BE2C (cell line): Measurements from ENCODE around the gene PMM1.

Experiments
- DNase-seq: peaks from one replicate; pipeline ENCODE4 v3.0.0-alpha.2; 2020
- H3K27me3 ChIP-seq: fragments of 250-450 bp; sonication (Bioruptor Pico); 2 replicates; pipeline ENCODE4 v1.5.1; 2020; ENCODE audit warnings: mild to moderate bottlenecking
- H3K36me3 ChIP-seq: fragments of 250-450 bp; sonication (Bioruptor Pico); 2 replicates; pipeline ENCODE4 v1.5.1; 2020; ENCODE audit warnings: mild to moderate bottlenecking
- H3K4me1 ChIP-seq: fragments of 250-450 bp; sonication (Bioruptor Pico); 2 replicates; pipeline ENCODE4 v1.5.1; 2020
- H3K4me3 ChIP-seq: 2 replicates; pipeline ENCODE4 v1.5.1; 2011; ENCODE audit warnings: low read depth, low read length
- H3K9me3 ChIP-seq: fragments of 250-450 bp; sonication (Bioruptor Pico); 2 replicates; pipeline ENCODE4 v1.5.1; 2020
- CTCF ChIP-seq: IDR thresholded peaks from 2 replicates; pipeline ENCODE4 v1.5.1; 2012; ENCODE audit warnings: mild to moderate bottlenecking, low read depth, low read length

Gene PMM1

GRCh38 chr22:41612603-41613306 lies 23.1 kb upstream of the PMM1 start:
- no peak for DNase-seq
- Histone ChIP-seq H3K36me3 (peaks cover 14% of the 10 kb centered on the region), H3K4me1 (no peaks in the 10 kb centered on the region), H3K9me3 (no peaks in the 10 kb centered on the region), H3K4me3 (no peak overlapping the region), H3K27me3 (no peaks in the 10 kb centered on the region)
- TF ChIP-seq CTCF, result no peak

GRCh38 chr22:41608386-41608785 lies 18.7 kb upstream of the PMM1 start:
- peaks cover 41% of the 10 kb centered on the region for H3K36me3 ChIP-seq
- no peak overlapping the region for H3K4me3 ChIP-seq
- H3K9me3 ChIP-seq, result no peaks in the 10 kb centered on the region
- no peak for DNase-seq
- TF ChIP-seq CTCF, result no peak
- no peaks in the 10 kb centered on the region for H3K27me3 ChIP-seq
- H3K4me1 ChIP-seq, result peaks cover 2% of the 10 kb centered on the region

- DNase-seq, result no peak
- Histone ChIP-seq H3K9me3 (no peaks in the 10 kb centered on the region), H3K4me3 (no peak overlapping the region), H3K36me3 (peaks cover 64% of the 10 kb centered on the region), H3K27me3 (no peaks in the 10 kb centered on the region), H3K4me1 (peaks cover 2% of the 10 kb centered on the region)
- no peak for TF ChIP-seq CTCF
These were observed 14.3 kb upstream of the PMM1 start for GRCh38 chr22:41603873-41604332.

GRCh38 chr22:41600976-41601375 lies 11.3 kb upstream of the PMM1 start:
- Histone ChIP-seq H3K9me3 (no peaks in the 10 kb centered on the region), H3K27me3 (no peaks in the 10 kb centered on the region), H3K36me3 (peaks cover 49% of the 10 kb centered on the region), H3K4me3 (no peak overlapping the region), H3K4me1 (peaks cover 17% of the 10 kb centered on the region)
- DNase-seq, result no peak
- TF ChIP-seq CTCF, result no peak

- no peak for DNase-seq
These were observed 9.4 kb upstream of the PMM1 start for GRCh38 chr22:41598891-41599635.

More at GRCh38 chr22:41598891-41599635, 9.4 kb upstream of the PMM1 start:
- Histone ChIP-seq H3K4me1 (peaks cover 17% of the 10 kb centered on the region), H3K9me3 (no peaks in the 10 kb centered on the region), H3K4me3 (no peak overlapping the region), H3K36me3 (peaks cover 32% of the 10 kb centered on the region), H3K27me3 (no peaks in the 10 kb centered on the region)
- no peak for TF ChIP-seq CTCF
